Measurements from ENCODE around the gene SEPTIN1.

The SEPTIN1 gene

GRCh38 chr16:30382111-30382881 lies at the start of gene SEPTIN1:
TSS of gene SEPTIN1 (minus strand) at chr16:30382561. CDS start at chr16:30382542, 19 bp downstream.
- DNase-seq (ENCODE audit: low spot score) = no peak

- DNase-seq (ENCODE audit: low spot score) = no peak
These were observed 48.1 kb upstream of the SEPTIN1 start for GRCh38 chr16:30430428-30430970.

GRCh38 chr16:30429678-30430427 lies 47.5 kb upstream of the SEPTIN1 start, which contains the start of gene DCTPP1:
TSS of gene DCTPP1 (minus strand) at chr16:30430030. CDS start at chr16:30429980, 50 bp downstream.
- DNase-seq (ENCODE audit: low spot score) = peak; percentile 96

DNA sequence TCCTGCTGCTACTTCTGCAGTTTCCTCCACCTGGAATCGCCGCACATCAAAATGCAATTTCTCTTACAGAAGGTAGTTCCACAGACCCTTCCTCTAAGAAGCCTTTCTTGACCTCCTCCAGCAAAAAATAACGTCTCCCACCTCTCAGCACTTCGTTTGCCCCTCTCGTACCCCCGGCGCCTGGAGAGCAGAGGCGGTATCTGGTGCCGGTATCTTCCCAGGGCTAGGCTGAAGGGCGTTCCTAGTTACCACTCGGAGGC lies 47.0 kb upstream of the SEPTIN1 start:
- DNase-seq (ENCODE audit: low spot score) = no peak

- DNase-seq (ENCODE audit: low spot score) = no peak
These were observed 45.7 kb upstream of the SEPTIN1 start for GRCh38 chr16:30428055-30428454.

GRCh38 chr16:30421010-30421409 lies 38.6 kb upstream of the SEPTIN1 start:
- no peak for DNase-seq (ENCODE audit: low spot score)

DNA sequence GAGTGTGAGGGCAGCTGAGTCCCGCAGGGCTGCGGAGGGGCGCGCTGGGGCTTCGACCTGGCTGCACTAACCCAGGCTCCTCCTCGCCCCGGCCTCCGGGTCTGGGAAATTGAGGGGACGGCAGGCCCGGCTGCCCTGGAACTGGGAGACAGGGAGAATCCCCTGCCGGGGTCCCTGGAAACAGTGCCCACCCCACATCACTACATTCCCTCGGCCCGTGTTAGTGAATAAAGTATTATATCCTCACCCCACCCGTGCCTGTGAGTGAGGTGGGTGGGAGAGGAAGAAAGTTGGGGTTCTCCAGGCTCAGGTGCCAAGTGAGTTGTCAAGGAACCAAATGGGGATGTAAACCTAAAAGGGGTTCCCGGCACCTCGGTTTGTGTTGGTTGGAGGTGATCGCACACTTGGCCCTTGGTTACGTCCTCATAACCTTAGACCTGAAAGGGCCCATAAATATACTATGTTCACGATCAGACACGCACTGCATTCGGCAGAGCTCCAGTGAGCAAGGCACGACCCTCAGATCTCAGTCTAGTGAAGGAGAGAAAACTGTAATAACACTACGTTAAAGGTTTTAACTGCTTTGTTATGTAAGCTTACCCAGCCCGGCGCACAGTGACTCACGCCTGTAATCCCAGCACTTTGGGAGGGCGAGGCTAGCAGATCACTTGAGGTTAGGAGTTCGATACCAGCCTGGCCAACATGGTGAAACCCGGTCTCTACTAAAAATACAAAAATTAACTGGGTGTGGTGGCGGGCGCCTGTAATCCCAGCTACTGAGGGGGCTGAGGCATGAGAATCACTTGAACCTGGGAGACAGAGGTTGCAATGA lies 36.2 kb upstream of the SEPTIN1 start:
- DNase-seq (ENCODE audit: low spot score) = no peak

- peak; percentile 88 for DNase-seq (ENCODE audit: low spot score)
These were observed 35.4 kb upstream of the SEPTIN1 start for GRCh38 chr16:30417529-30418349.

DNA sequence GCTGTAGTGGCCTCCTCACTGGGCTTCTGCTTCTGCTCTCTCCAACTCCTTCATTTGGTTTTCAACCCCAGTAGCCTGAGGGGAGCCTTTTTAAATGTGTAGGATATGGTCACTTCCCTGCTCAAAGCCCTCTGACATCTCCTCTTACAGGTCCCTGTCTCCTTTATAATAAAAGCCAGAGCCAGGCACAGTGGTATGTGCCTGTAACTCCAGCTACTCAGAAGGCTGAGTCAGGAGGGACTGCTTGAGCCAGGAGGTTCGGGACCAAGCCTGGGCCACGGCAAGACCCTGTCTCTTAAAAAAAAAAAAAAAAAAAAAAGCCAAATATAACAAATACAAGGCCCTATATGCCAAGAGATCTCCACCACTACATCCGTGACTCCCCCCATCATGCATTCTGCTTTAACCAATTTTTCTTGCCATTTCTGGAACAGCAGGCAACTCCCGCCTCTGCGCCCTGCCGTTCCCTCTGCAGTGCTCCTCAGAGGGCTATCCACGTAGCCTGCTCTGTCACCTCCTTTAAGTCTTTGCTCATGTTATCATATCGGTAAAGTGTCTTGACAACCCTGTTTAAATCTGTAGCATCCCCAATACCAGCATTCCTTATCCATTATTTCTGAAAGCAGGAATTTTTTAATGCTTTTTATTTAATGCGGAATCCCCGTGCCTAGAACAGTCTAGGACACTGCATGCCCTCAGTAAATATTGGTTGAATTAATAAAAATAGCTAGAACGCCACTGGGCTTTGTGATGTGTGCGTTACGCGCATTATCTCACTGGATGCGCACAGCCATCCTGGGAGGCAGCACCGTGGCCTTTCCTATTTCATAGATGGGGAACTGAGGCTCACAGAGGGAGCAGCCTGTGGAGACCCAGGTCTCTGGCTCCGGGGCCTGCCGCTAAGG lies 34.5 kb upstream of the SEPTIN1 start:
- DNase-seq (ENCODE audit: low spot score) = no peak

- no peak for DNase-seq (ENCODE audit: low spot score)
These were observed 33.8 kb upstream of the SEPTIN1 start for GRCh38 chr16:30416047-30416603.

- DNase-seq (ENCODE audit: low spot score) = no peak
These were observed 31.8 kb upstream of the SEPTIN1 start for GRCh38 chr16:30414159-30414558.

DNA sequence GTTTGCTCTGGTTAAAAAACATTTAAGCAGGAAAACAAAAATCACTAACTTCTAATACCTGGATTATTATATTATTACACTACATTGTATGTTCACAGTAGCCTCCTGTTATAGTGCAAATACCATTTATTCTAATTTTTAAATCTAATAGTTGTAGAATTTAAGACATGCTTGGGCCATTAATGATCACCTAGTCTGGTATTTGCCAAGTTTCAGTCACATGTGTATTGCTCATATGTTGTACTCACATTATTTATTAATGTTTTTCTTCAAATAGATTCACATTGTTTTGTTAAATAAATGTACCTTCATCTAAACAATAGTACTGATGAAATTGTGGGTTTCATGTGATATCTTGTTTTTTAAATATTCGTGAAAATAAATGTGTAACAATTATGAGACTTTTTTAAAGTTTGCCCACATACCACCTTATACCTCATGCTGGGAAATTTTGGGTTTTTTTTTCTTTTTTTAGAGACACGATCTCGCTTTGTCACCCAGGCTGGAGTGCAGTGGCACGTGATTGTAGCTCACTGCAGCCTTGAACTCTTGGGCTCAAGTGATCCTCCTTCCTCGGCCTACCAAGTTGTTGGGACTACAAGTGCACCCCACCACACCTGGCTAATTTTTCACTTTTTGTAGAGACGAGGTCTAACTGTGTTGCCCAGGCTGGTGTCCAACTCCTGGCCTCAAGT lies 30.9 kb upstream of the SEPTIN1 start:
- no peak for DNase-seq (ENCODE audit: low spot score)

GRCh38 chr16:30409125-30410060 lies 27.0 kb upstream of the SEPTIN1 start:
- peak; percentile 93 for DNase-seq (ENCODE audit: low spot score)

DNA sequence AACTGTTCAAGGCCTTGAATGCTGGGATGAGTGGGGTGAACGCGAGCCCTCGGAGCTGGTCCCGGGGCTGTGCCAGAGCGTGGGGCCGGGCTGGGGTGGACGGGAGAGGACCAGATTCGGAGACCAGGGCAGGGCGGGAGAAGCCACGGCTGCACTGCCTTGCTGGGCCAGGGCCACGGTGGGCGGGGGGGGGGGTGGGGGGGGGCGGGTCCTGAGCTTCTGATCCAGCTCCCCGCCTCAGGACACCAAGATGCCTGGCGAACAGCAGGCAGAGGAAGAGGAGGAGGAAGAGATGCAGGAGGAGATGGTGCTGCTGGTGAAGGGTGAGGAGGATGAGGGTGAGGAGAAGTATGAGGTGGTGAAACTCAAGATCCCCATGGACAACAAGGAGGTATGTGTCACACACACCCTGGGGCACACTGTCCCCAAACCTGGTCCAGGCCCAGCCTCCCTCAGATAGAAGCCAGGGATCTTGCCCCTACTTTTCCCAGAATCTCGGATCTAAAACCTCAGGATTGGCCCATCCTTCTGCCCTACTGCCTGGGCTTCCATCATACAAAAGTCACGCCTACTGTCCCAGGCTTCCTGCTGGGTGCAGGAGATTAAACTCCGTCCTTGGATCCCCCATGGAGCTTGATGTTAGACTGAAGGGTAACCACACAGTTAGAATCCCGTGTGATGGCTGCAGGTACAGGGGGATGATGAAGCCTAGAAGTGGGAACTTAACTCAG lies 25.6 kb upstream of the SEPTIN1 start:
- peak; percentile 82 for DNase-seq (ENCODE audit: low spot score)

DNA sequence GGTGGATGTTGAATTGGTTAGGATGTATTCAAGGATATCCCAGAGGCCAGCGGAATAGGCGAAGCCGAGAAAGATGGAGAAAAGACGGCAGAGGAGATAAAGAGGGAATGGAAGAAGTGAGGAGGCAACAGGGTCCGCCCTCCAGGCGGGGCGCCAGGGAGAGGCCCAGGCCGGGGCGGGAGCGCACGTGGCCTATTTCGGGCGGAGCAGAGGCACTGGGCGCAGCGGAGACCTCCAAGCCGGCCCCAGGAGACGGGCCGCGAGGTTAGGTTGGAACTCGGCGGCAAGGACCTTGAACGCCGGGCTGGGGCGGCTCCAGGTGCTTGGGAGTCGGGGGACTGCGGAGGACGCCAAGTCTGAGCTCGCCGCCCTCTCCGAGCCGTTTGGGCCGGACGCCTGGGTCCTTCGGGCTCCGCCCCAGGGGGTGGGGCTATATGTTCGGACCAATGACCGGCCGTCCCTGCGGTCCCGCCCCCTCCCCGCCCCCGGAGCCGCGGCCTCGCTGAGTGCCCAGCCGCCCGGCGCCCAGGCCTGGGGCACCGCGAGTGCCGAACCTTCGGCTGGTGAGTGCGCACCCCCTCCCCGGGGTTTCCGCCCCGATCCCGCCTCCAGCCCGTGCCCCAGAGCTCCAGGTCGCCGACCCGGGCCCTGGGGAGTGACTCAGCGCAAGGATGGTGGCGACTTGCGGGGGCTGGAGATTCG lies 24.9 kb upstream of the SEPTIN1 start, which contains the start of gene ZNF771:
Gene ZNF771 (plus strand): TSS at position 505 of the 702 bp plus-strand sequence. CDS start 448 bp downstream, outside the sequence.
- peak; percentile 97 for DNase-seq (ENCODE audit: low spot score)

GRCh38 chr16:30406795-30407101 lies 24.4 kb upstream of the SEPTIN1 start:
- DNase-seq (ENCODE audit: low spot score) = no peak

Measured in GM03348 (cell line).